ENCODE results near the gene MOB2. TPM values are rescaled to one million over a fixed set of nuclear protein-coding genes. Genes with fewer than 3 reads are reported as not detected.
A peak's percentile ranks its signal among the peaks of the same experiment; 100 is the strongest.

MOB2 gene
- total RNA-seq, 2 donors from 2014 or later: 24.5 to 26.7 TPM

DNA sequence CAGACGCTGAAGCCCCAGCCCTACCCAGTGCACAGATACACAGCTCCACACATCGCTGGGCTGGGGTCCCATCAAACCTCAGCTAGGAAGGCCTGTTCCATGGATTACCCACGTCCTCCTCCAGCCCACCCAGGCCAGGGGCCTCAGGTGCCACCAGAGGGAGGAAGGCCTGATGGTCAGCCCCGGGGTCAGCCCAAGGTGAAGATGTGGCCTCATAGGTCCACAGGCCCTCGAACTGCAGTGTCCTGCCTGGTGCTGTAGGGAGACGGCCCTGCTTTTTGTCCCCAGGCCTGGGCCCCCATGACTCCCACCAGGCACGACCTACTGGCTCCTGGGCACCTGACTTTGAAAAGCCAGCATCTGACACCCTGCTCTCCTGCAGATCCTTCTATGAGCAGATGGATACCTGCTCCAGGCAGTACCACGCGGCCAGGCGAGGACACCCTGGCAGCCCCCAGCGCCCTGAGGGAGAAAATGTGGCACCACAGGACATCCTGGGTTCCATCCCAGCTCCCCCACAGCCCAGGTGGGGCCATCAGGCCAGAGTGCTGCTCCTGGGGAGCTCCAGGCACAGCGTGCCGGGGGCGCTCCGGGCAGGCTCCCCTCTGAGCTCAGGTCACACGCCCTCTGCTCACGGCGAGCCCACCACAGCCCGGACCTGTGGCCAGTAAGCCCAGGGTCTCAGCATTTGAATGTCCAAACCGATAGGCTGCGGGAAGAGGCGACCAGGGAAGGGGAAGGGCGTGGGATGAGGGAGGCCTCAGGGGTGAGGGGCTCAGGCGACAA is 15.8 kb upstream of the MOB2 start:
- Mint-ChIP-seq H3K9me3 (no peaks in the 10 kb centered on the region), H3K27me3 (no peaks in the 10 kb centered on the region), H3K4me3 (no peak overlapping the region), H3K36me3 (ENCODE audit: low read depth) (peaks cover 6% of the 10 kb centered on the region), H3K4me1 (peaks cover 14% of the 10 kb centered on the region), H3K27ac (no peak overlapping the region)
- no peak for ATAC-seq (replicated peaks)

- no peak overlapping the region for H3K27ac Mint-ChIP-seq
- no peak for ATAC-seq (replicated peaks)
- H3K4me3 Mint-ChIP-seq: no peak overlapping the region
- H3K4me1 Mint-ChIP-seq: peaks cover 22% of the 10 kb centered on the region
- peaks cover 6% of the 10 kb centered on the region for H3K36me3 Mint-ChIP-seq (ENCODE audit: low read depth)
- no peaks in the 10 kb centered on the region for H3K9me3 Mint-ChIP-seq
- H3K27me3 Mint-ChIP-seq: no peaks in the 10 kb centered on the region
Observed at GRCh38 chr11:1501421-1502167, 15.0 kb upstream of the MOB2 start.

GRCh38 chr11:1500466-1501420 is 14.2 kb upstream of the MOB2 start:
- H3K27ac Mint-ChIP-seq: no peak overlapping the region
- peaks cover 30% of the 10 kb centered on the region for H3K4me1 Mint-ChIP-seq
- no peak overlapping the region for H3K4me3 Mint-ChIP-seq
- H3K27me3 Mint-ChIP-seq: no peaks in the 10 kb centered on the region
- no peak for ATAC-seq (replicated peaks)
- H3K9me3 Mint-ChIP-seq: peaks cover 6% of the 10 kb centered on the region
- peaks cover 6% of the 10 kb centered on the region for H3K36me3 Mint-ChIP-seq (ENCODE audit: low read depth)

GRCh38 chr11:1499899-1500298 is 13.3 kb upstream of the MOB2 start:
- H3K4me3 Mint-ChIP-seq: no peak overlapping the region
- H3K36me3 Mint-ChIP-seq (ENCODE audit: low read depth): peaks cover 6% of the 10 kb centered on the region
- peaks cover 7% of the 10 kb centered on the region for H3K9me3 Mint-ChIP-seq
- no peak for ATAC-seq (replicated peaks)
- no peak overlapping the region for H3K27ac Mint-ChIP-seq
- H3K4me1 Mint-ChIP-seq: peaks cover 32% of the 10 kb centered on the region
- H3K27me3 Mint-ChIP-seq: no peaks in the 10 kb centered on the region

DNA sequence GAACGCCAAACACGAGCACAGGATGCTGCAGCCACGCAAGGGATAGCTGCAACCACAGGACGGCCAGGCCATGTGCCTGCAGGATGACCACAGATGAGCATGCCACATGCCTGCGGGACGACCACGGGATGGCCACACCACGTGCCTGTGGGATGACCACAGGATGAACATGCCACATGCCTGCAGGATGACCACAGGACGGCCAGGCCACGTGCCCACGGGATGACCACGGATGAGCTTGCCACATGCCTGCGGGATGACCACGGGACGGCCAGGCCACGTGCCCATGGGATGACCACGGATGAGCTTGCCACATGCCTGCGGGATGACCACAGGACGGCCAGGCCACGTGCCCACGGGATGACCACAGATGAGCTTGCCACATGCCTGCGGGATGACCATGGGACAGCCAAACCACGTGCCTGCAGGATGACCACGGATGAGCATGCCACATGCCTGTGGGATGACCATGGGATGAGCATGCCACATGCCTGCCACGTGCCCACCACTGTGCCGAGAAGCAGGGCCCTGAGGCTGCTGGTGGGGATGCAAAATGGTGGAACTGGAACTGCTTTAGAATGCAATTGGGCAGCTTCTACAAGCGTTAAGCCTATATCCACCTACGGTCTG is 12.8 kb upstream of the MOB2 start:
- no peaks in the 10 kb centered on the region for H3K27me3 Mint-ChIP-seq
- ATAC-seq (replicated peaks): no peak

DNA sequence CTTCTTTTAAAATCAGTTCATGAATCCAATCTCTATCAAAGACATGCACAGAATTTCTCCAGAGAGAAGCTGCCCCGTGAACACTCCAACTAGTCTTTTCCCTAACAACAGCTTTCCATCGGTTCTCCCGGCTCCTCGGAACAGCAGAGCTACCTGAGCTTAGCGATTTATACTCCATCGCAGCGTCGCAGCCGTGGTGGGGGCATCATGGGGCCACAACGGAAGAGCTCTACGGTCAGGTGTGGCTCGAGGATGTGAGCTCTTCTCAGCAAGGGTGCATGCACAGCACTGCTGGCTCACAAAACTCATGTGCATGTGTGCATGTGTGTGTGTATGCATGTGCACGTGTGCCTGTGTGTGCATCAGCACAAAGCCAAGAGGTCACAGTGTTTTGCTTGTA is 11.7 kb upstream of the MOB2 start:
- Mint-ChIP-seq H3K9me3 (peaks cover 7% of the 10 kb centered on the region), H3K4me1 (peaks cover 38% of the 10 kb centered on the region), H3K4me3 (peak overlapping the region; percentile 60), H3K27me3 (no peaks in the 10 kb centered on the region), H3K36me3 (ENCODE audit: low read depth) (peaks cover 6% of the 10 kb centered on the region), H3K27ac (peak overlapping the region; percentile 38)
- ATAC-seq (replicated peaks): no peak

More for the DNA sequence above, 12.8 kb upstream of the MOB2 start:
- H3K9me3 Mint-ChIP-seq: peaks cover 7% of the 10 kb centered on the region
- H3K4me3 Mint-ChIP-seq: no peak overlapping the region
- H3K27ac Mint-ChIP-seq: no peak overlapping the region
- peaks cover 32% of the 10 kb centered on the region for H3K4me1 Mint-ChIP-seq
- H3K36me3 Mint-ChIP-seq (ENCODE audit: low read depth): peaks cover 6% of the 10 kb centered on the region

- ATAC-seq (replicated peaks): peak; percentile 65
- peaks cover 7% of the 10 kb centered on the region for H3K9me3 Mint-ChIP-seq
- H3K27me3 Mint-ChIP-seq: no peaks in the 10 kb centered on the region
- H3K4me1 Mint-ChIP-seq: peaks cover 42% of the 10 kb centered on the region
- peaks cover 6% of the 10 kb centered on the region for H3K36me3 Mint-ChIP-seq (ENCODE audit: low read depth)
- peak overlapping the region; percentile 60 for H3K4me3 Mint-ChIP-seq
- peak overlapping the region; percentile 38 for H3K27ac Mint-ChIP-seq
Observed at GRCh38 chr11:1497600-1497999, 11.0 kb upstream of the MOB2 start.

- ATAC-seq (replicated peaks): peak; percentile 48
- Mint-ChIP-seq H3K4me3 (peak overlapping the region; percentile 60), H3K36me3 (ENCODE audit: low read depth) (peaks cover 6% of the 10 kb centered on the region), H3K27ac (peak overlapping the region; percentile 38), H3K4me1 (peaks cover 45% of the 10 kb centered on the region), H3K9me3 (peaks cover 7% of the 10 kb centered on the region), H3K27me3 (no peaks in the 10 kb centered on the region)
Observed at GRCh38 chr11:1496761-1497095, 10.1 kb upstream of the MOB2 start.

GRCh38 chr11:1496091-1496760 is 9.6 kb upstream of the MOB2 start:
- Mint-ChIP-seq H3K36me3 (ENCODE audit: low read depth) (peaks cover 6% of the 10 kb centered on the region), H3K4me3 (peak overlapping the region; percentile 60), H3K27me3 (no peaks in the 10 kb centered on the region), H3K4me1 (peaks cover 45% of the 10 kb centered on the region), H3K27ac (peak overlapping the region; percentile 38), H3K9me3 (peaks cover 7% of the 10 kb centered on the region)
- peak; percentile 21 for ATAC-seq (replicated peaks)

GRCh38 chr11:1494650-1495049 is 8.1 kb upstream of the MOB2 start:
- H3K27me3 Mint-ChIP-seq: no peaks in the 10 kb centered on the region
- no peak for ATAC-seq (replicated peaks)
- no peak overlapping the region for H3K27ac Mint-ChIP-seq

DNA sequence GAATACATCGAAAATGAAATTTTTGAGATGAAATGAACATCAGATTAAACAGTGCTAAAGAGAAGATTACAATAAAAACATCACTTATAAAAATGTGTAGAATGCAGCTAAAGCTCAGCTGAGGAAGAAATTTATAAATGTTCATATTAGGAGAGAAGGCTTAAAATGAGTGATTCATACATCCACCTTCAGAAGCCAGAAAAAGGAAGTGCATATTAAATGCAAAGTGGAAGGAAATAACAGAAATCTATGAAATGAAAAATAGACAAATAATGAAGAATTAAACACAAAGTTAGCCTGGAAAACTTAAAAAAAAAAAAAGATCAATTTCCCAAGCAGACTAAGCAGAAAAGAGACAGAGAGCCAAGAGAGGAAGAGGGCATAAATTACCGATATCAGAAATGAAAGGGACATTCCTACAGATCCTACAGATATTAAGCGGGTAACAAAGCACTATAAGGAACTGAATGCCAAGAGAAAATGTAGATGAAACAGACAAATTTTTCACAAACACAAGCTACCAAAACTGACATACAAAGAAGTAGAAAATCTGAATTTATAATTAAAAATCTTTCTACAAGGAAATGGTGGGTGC is 7.2 kb upstream of the MOB2 start:
- H3K36me3 Mint-ChIP-seq (ENCODE audit: low read depth): no peaks in the 10 kb centered on the region
- H3K4me3 Mint-ChIP-seq: no peak overlapping the region
- no peak for ATAC-seq (replicated peaks)
- H3K27ac Mint-ChIP-seq: peak overlapping the region; percentile 40
- peaks cover 7% of the 10 kb centered on the region for H3K9me3 Mint-ChIP-seq
- H3K27me3 Mint-ChIP-seq: no peaks in the 10 kb centered on the region
- peaks cover 44% of the 10 kb centered on the region for H3K4me1 Mint-ChIP-seq

More at GRCh38 chr11:1494650-1495049, 8.1 kb upstream of the MOB2 start:
- H3K36me3 Mint-ChIP-seq (ENCODE audit: low read depth): no peaks in the 10 kb centered on the region
- peaks cover 7% of the 10 kb centered on the region for H3K9me3 Mint-ChIP-seq
- H3K4me3 Mint-ChIP-seq: no peak overlapping the region
- H3K4me1 Mint-ChIP-seq: peaks cover 40% of the 10 kb centered on the region

- H3K27ac Mint-ChIP-seq: no peak overlapping the region
- H3K36me3 Mint-ChIP-seq (ENCODE audit: low read depth): no peaks in the 10 kb centered on the region
- ATAC-seq (replicated peaks): no peak
- H3K27me3 Mint-ChIP-seq: no peaks in the 10 kb centered on the region
- no peak overlapping the region for H3K4me3 Mint-ChIP-seq
- peaks cover 7% of the 10 kb centered on the region for H3K9me3 Mint-ChIP-seq
- peaks cover 25% of the 10 kb centered on the region for H3K4me1 Mint-ChIP-seq
Observed at GRCh38 chr11:1491379-1491778, 4.8 kb upstream of the MOB2 start.

GRCh38 chr11:1490651-1491050 is 4.1 kb upstream of the MOB2 start:
- H3K27ac Mint-ChIP-seq: no peak overlapping the region
- H3K36me3 Mint-ChIP-seq (ENCODE audit: low read depth): no peaks in the 10 kb centered on the region
- no peak for ATAC-seq (replicated peaks)
- H3K4me3 Mint-ChIP-seq: no peak overlapping the region
- H3K27me3 Mint-ChIP-seq: no peaks in the 10 kb centered on the region
- H3K9me3 Mint-ChIP-seq: peaks cover under 1% of the 10 kb centered on the region
- peaks cover 17% of the 10 kb centered on the region for H3K4me1 Mint-ChIP-seq

Measured in activated T-helper 17 cell treated with anti-CD3 and anti-CD28 coated beads, Interleukin-2, amount 50 U/mL, for 72 hours (primary cell).